Measurements from ENCODE around the gene PIP5K1B. TPM values are rescaled to one million over a fixed set of nuclear protein-coding genes. Genes with fewer than 3 reads are reported as not detected.

Gene PIP5K1B
- total RNA-seq, 1 experiment from 2014 or later = not detected

DNA sequence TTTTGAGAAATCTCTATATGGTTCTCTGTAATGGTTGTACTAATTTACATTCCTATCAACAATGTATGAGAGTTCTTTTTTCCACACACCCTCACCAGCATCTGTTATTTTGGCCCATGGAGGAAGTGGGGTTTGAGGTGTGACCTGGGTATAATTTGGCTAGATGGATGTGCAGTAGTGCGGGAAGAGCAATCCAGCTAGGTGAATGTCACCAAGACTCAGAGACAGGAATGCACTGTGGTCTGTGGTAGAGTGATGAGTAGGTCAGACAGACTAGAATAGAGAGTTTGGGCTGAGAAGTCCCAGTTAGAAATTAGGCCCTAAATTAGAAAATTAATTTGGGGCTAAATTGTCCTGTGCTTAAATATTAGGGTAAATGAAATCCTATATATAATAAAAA is 32.8 kb upstream of the PIP5K1B start:
- no peak overlapping the region for H3K27ac ChIP-seq (ENCODE audit: low read length)
- no peaks in the 10 kb centered on the region for H3K36me3 ChIP-seq (ENCODE audit: control insufficient read depth, insufficient read depth, low read length)
- CTCF ChIA-PET = no interaction called here
- ATAC-seq = no peak
- DNase-seq (ENCODE audit: low read depth, low spot score) = no peak
- intact Hi-C loops (cut with micrococcal nuclease; ENCODE audit: unreplicated experiment) (no loop called here), in situ Hi-C loops (cut with HindIII; ENCODE audit: low pct_unique_long_range_greater_than_20kb, low sequenced_read_pairs) (no loop called here)
- POLR2A ChIA-PET = no interaction called here
- no peak for TF ChIP-seq SIN3A (IDR thresholded peaks at IDR 0.05; ENCODE audit: borderline replicate concordance, insufficient read depth, low read depth, low read length)
- no peak for TF ChIP-seq TCF7L2 (IDR thresholded peaks at IDR 0.05; ENCODE audit: low read depth, low read length)
- TF ChIP-seq REST (IDR thresholded peaks at IDR 0.05; ENCODE audit: insufficient read depth in 1 of 2, low read depth in 2 of 2, low read length in 1 of 2) = no peak
- TF ChIP-seq, protein P1, sequence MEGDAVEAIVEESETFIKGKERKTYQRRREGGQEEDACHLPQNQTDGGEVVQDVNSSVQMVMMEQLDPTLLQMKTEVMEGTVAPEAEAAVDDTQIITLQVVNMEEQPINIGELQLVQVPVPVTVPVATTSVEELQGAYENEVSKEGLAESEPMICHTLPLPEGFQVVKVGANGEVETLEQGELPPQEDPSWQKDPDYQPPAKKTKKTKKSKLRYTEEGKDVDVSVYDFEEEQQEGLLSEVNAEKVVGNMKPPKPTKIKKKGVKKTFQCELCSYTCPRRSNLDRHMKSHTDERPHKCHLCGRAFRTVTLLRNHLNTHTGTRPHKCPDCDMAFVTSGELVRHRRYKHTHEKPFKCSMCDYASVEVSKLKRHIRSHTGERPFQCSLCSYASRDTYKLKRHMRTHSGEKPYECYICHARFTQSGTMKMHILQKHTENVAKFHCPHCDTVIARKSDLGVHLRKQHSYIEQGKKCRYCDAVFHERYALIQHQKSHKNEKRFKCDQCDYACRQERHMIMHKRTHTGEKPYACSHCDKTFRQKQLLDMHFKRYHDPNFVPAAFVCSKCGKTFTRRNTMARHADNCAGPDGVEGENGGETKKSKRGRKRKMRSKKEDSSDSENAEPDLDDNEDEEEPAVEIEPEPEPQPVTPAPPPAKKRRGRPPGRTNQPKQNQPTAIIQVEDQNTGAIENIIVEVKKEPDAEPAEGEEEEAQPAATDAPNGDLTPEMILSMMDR (IDR thresholded peaks at IDR 0.05) = no peak
- TF ChIP-seq POLR2AphosphoS5 (IDR thresholded peaks at IDR 0.05; ENCODE audit: low read depth, low read length) = no peak
- H3K4me3 ChIP-seq (ENCODE audit: low read depth in 2 of 2, low read length in 2 of 2) = no peak overlapping the region
- no peaks in the 10 kb centered on the region for H3K27me3 ChIP-seq (ENCODE audit: control insufficient read depth, insufficient read depth, low read length)
- H3K9me3 ChIP-seq (ENCODE audit: control insufficient read depth, insufficient read depth, low read depth, low read length) = no peaks in the 10 kb centered on the region
- no TSS peak for BruUV-seq (replicated peaks)
- no peaks in the 10 kb centered on the region for H3K4me1 ChIP-seq (ENCODE audit: control insufficient read depth, insufficient read depth, low read length)

GRCh38 chr9:68672625-68673024 is 32.4 kb upstream of the PIP5K1B start:
- POLR2A ChIA-PET = no interaction called here
- Histone ChIP-seq H3K27ac (ENCODE audit: low read length) (no peak overlapping the region), H3K36me3 (ENCODE audit: control insufficient read depth, insufficient read depth, low read length) (no peaks in the 10 kb centered on the region), H3K9me3 (ENCODE audit: control insufficient read depth, insufficient read depth, low read depth, low read length) (no peaks in the 10 kb centered on the region), H3K4me3 (ENCODE audit: low read depth in 2 of 2, low read length in 2 of 2) (no peak overlapping the region), H3K4me1 (ENCODE audit: control insufficient read depth, insufficient read depth, low read length) (no peaks in the 10 kb centered on the region), H3K27me3 (ENCODE audit: control insufficient read depth, insufficient read depth, low read length) (no peaks in the 10 kb centered on the region)
- DNase-seq (ENCODE audit: low read depth, low spot score) (no peak), ATAC-seq (no peak)
- intact Hi-C loops (cut with micrococcal nuclease; ENCODE audit: unreplicated experiment) (no loop called here), in situ Hi-C loops (cut with HindIII; ENCODE audit: low pct_unique_long_range_greater_than_20kb, low sequenced_read_pairs) (no loop called here)
- BruUV-seq (replicated peaks) = no TSS peak
- CTCF ChIA-PET = no interaction called here
- TF ChIP-seq REST (IDR thresholded peaks at IDR 0.05; ENCODE audit: insufficient read depth in 1 of 2, low read depth in 2 of 2, low read length in 1 of 2) = no peak
- no peak for TF ChIP-seq TCF7L2 (IDR thresholded peaks at IDR 0.05; ENCODE audit: low read depth, low read length)
